Panc1 (cell line): ENCODE data around the gene PLCL1.

ENCODE experiments used
- CTCF ChIP-seq: fragments of 450-650 bp; IDR thresholded peaks from 2 replicates; pipeline ENCODE4 v1.5.1; 2017; ENCODE audit warnings: mild to moderate bottlenecking
- REST ChIP-seq, 2 experiments: IDR thresholded peaks; 2 replicates each; pipeline ENCODE4 v1.6.1; 2011 to 2012; ENCODE audit warnings: low read depth in 2 of 2, control low read depth in 1 of 2, low read length in 1 of 2, mild to moderate bottlenecking in 1 of 2, moderate library complexity in 1 of 2; ENCODE audit not compliant: insufficient read depth in 1 of 2

GRCh38 chr2:197954328-197954727, 149.9 kb downstream of the PLCL1 start:
- TF ChIP-seq REST (IDR thresholded peaks at IDR 0.05; ENCODE audit: insufficient read depth in 1 of 2, low read depth in 2 of 2, low read length in 1 of 2) (no peak), CTCF (no peak)
